ENCODE measurements around the gene TMEM179.

TMEM179 gene

DNA sequence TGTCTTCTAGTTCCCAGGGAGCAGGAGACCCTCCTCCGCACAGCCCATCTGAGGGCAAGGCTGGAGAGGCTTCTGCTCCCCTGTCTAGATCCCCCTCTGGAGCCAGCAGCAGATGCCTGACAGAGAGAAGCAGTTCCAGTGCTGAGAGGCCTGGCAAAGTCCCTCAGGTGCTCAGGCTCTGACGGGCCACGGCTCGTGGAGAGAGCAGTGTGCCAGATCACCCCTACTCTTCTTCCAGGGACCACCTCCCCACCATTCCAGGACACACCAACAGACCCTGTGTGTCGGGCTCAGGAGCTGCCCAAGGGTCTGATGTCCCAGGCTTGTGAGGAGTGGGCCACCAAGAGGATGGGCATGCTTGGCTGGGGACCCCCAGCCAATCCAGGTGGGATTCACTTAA is 47.5 kb downstream of the TMEM179 start:
- no peak for DNase-seq (ENCODE audit: low read depth in 2 of 2, low spot score in 1 of 2)

DNA sequence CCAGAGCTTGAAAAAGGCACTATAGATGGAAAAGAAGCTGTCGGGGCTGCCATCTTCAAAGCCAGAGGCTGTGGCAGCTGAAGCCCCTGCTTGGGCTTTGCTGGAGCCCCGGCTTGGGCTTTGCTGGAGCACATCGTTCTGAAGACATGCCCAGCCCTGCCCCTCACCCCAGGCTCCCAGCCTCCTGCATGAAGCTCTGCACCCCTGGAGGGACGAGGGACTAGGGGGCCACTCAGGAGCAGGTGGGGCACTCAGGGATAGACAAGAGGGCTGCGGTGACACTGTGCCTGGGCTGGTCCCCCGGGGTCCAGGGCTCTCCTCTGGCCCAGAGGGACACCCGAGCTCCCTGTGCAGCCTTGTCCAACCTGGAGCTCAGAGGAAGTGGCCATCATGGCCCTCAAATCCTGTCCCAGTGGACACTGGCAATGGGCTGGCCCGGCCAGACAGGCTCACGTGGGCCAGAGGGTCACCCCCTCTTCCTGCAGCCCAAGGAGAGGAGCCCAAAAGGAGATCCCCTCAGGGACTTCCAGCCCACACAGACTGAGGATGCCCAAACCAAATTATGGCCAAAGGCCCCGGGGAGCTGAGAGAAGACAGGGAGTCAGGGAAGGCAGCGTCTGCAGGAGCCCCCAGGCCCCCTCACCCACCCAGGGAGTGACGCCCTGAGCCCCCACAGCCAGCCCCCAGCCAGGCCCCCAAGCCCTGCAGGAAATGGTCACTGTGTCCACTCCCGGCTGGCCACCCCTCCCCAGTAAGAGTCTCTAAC is 48.1 kb downstream of the TMEM179 start:
- DNase-seq (ENCODE audit: low read depth in 2 of 2, low spot score in 1 of 2): no peak

DNA sequence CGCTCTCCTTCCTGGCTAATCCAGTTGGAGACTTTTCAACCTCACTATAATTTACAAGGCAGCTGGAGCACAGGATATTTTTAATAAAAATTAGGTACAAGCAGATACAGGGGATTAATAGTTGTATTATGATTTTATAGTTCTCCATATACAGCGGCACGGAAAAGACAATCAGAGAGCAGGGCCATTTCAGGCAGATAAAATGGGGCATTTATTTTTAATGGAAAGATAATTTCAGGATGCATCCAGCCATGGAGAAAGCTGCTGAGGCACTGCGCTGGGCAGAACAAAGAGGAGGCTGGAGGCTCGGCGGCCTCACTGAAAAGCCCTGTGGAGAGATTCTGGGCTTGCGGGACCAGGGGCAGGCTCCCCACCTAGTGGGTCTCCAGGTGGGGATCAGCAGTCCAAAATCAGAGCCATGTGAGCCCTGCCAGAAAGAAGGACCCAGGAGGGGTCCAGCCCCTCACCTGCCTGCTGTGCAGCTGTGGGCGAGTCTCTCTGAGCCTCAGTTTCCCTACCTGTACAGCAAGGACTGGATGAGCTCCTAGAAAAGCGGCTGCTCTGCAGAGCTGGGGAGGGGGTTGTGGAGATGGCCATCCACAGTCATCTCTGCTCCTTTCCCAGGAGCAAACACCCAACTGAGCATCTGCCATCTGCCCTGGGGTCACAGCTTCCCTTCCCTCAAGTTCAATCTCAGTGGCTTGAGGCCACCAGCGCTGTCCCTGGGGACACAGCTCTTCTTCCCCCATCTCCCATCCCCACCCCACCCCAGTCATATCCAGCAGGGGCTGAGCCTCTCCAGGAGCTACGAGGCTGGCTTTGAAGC is 48.9 kb downstream of the TMEM179 start:
- no peak for DNase-seq (ENCODE audit: low read depth in 2 of 2, low spot score in 1 of 2)

GRCh38 chr14:104554608-104555429 is 49.8 kb downstream of the TMEM179 start:
- no peak for DNase-seq (ENCODE audit: low read depth in 2 of 2, low spot score in 1 of 2)

GRCh38 chr14:104554088-104554607 is 50.4 kb downstream of the TMEM179 start:
- no peak for DNase-seq (ENCODE audit: low read depth in 2 of 2, low spot score in 1 of 2)

GRCh38 chr14:104553166-104554087 is 51.1 kb downstream of the TMEM179 start:
- DNase-seq (ENCODE audit: low read depth in 2 of 2, low spot score in 1 of 2): no peak

DNA sequence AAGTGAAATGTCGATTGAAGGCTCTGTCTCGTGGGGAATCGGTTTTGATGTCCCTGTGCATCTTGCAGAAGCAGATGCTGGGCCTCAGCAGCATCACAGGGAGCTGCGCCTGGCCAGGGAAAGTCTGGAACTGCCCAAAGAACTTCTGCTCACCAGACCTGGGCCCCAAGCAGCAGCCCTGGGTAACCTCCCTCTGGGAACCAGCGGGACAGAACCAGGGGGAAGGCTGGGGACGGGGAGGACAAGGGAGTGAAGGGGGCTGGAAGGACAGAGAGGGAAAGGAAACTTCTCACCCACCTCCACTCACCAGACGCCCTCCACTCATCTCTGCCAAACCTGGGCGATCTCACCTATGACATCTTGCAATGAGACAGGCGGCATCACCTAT is 51.8 kb downstream of the TMEM179 start:
- DNase-seq (ENCODE audit: low read depth in 2 of 2, low spot score in 1 of 2): no peak

GRCh38 chr14:104551851-104552737 is 52.5 kb downstream of the TMEM179 start:
- DNase-seq (ENCODE audit: low read depth in 2 of 2, low spot score in 1 of 2): no peak

GRCh38 chr14:104550861-104551728 is 53.5 kb downstream of the TMEM179 start:
- DNase-seq (ENCODE audit: low read depth in 2 of 2, low spot score in 1 of 2): no peak

- DNase-seq (ENCODE audit: low read depth in 2 of 2, low spot score in 1 of 2): no peak
Observed at GRCh38 chr14:104550340-104550860, 54.2 kb downstream of the TMEM179 start.

GRCh38 chr14:104549536-104550339 is 54.8 kb downstream of the TMEM179 start:
- no peak for DNase-seq (ENCODE audit: low read depth in 2 of 2, low spot score in 1 of 2)

- DNase-seq (ENCODE audit: low read depth in 2 of 2, low spot score in 1 of 2): no peak
Observed at GRCh38 chr14:104548802-104549535, 55.6 kb downstream of the TMEM179 start.

- DNase-seq (ENCODE audit: low read depth in 2 of 2, low spot score in 1 of 2): no peak
Observed at GRCh38 chr14:104547998-104548700, 56.4 kb downstream of the TMEM179 start.

DNA sequence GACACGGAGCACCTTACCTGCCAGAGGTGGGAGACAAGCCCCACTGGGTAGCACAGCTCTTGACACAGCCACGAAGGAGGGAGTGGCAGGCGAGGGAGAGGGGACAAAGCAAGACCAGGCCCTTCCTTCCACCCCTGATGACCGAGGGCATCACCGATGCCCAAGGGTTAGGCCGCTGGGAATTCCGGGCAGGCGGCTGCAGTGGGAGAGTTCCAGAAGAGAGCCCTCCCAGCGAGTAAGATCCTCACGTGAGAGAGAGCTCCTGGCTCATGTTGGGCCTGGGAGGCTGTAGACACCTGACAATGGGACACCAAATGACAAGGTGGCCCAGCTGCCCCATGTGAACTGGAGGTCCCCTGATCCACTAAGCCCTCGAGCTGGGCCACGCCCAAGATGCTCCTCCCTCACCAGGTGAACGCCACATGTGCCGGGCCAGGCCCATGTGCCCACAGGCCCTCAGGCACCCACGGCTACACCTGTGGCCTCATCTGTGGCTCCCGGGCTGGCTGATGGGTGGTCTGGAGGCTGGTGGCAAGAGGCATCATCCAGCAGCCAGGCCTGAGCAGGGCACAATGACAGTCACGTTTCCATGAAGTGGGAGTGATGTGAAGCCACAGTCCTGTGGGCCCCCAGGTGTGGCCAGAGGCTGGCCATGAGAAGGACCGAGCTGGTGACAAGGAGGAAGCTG is 57.1 kb downstream of the TMEM179 start:
- DNase-seq (ENCODE audit: low read depth in 2 of 2, low spot score in 1 of 2): no peak

- no peak for DNase-seq (ENCODE audit: low read depth in 2 of 2, low spot score in 1 of 2)
Observed at GRCh38 chr14:104546591-104547309, 57.8 kb downstream of the TMEM179 start.

Measured in stimulated activated CD8-positive, alpha-beta memory T cell treated with anti-CD3 and anti-CD28 coated beads, Interleukin-4, amount 100 ng/mL, for 1 hour (primary cell).